VCaP (cell line): Measurements from ENCODE around the gene ATG3.
A peak's percentile ranks its signal among the peaks of the same experiment; 100 is the strongest.

ENCODE experiments used
- H3K27ac ChIP-seq: fragments of 450-650 bp; 2 replicates; pipeline ENCODE4 v1.5.1; 2017
- TF ChIP-seq, protein P1 (sequence below): fragments of 450-650 bp; conservative IDR thresholded peaks from 2 replicates; pipeline ENCODE4 v1.5.1; 2017; ENCODE audit warnings: mild to moderate bottlenecking, moderate library complexity

ATG3 gene

DNA sequence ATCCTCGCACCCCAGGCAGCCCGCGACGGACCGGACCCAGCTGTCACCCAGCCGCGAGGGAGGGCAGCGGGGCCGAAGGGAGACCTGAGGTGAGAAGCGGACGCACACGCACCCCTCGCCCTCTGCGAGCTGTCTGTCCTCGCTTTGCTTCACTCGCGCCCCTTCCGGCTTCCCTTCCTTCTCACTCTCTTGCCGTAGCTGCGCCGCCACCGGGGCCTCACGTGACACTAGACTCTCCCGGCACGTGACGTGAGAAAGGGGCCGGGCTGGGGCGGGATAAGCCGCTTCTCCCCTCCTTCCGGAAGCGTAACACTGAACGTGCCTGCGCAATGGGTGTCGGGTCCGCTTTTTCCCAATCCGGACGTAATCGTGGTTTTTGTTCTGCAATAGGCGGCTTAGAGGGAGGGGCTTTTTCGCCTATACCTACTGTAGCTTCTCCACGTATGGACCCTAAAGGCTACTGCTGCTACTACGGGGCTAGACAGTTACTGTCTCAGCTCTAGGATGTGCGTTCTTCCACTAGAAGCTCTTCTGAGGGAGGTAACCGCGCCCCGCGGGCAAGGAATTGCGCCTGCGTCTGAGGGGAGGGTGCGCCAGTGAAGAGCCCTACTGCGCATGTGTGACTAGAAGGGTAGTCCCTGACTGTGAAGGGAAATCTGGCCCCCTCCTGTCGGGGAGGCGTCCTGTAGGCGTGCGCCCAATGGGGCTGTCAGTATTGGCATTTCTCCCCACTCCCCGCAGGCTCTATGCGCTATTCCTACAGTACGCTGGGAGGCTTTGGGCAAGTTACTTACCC lies at the start of gene ATG3, which contains the start of gene SLC35A5:
Gene ATG3, minus strand, starts transcription at position 229 of the 796 bp plus-strand sequence. CDS start 434 bp downstream, outside the sequence.
Gene SLC35A5, plus strand, starts transcription at position 312 of the 796 bp plus-strand sequence. CDS start 1,359 bp downstream, outside the sequence.
- peak within 1 kb of the TSS; percentile 85 for H3K27ac ChIP-seq
- TF ChIP-seq, protein P1, sequence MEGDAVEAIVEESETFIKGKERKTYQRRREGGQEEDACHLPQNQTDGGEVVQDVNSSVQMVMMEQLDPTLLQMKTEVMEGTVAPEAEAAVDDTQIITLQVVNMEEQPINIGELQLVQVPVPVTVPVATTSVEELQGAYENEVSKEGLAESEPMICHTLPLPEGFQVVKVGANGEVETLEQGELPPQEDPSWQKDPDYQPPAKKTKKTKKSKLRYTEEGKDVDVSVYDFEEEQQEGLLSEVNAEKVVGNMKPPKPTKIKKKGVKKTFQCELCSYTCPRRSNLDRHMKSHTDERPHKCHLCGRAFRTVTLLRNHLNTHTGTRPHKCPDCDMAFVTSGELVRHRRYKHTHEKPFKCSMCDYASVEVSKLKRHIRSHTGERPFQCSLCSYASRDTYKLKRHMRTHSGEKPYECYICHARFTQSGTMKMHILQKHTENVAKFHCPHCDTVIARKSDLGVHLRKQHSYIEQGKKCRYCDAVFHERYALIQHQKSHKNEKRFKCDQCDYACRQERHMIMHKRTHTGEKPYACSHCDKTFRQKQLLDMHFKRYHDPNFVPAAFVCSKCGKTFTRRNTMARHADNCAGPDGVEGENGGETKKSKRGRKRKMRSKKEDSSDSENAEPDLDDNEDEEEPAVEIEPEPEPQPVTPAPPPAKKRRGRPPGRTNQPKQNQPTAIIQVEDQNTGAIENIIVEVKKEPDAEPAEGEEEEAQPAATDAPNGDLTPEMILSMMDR = no peak

GRCh38 chr3:112610121-112610520 lies 48.4 kb upstream of the ATG3 start:
- TF ChIP-seq, protein P1 = no peak
- H3K27ac ChIP-seq = no peak overlapping the region

DNA sequence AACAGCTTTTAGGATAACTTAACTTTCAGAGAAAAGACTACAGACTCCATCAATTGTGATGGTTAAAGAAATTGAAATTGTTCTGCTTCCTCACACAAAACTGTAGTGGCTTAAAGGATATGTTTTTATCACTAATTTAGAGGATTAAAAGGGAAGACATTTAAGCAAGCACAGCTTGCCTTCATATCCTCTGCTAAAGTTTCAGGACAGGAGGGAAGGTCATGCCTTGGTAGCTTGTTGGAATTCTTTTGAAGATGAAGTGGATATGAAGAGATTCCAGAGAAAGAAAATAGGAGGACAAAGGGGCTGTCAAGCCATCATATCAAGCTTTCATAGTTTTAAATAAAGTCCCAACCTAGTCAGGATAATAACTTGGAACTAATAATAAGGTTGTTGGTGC lies 46.1 kb upstream of the ATG3 start:
- TF ChIP-seq, protein P1 = no peak
- H3K27ac ChIP-seq = no peak overlapping the region

DNA sequence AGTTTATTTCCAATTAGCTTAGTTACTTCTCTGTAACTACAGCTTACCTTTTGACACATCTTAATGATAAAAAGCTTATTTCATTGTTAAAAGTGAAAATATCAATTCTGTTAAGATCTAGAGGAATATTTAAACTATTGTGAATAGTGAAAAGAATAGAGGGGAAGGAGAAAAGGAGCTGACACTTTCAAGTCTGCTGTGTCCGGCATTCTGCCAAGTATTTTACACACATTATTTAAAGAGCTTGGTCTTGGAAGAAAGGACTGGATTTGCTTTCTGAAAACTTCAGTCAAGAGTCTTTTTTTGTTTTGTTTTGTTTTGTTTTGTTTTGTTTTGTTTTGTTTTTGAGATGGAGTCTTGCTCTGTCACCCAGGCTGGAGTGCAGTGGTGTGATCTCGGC lies 44.3 kb upstream of the ATG3 start:
- TF ChIP-seq, protein P1 = no peak
- no peak overlapping the region for H3K27ac ChIP-seq

- H3K27ac ChIP-seq = no peak overlapping the region
- TF ChIP-seq, protein P1 = no peak
These were observed 43.5 kb upstream of the ATG3 start for GRCh38 chr3:112605285-112605684.

- H3K27ac ChIP-seq = no peak overlapping the region
- TF ChIP-seq, protein P1 = no peak
These were observed 42.8 kb upstream of the ATG3 start for GRCh38 chr3:112604536-112604935.

GRCh38 chr3:112602217-112602838 lies 40.6 kb upstream of the ATG3 start:
- H3K27ac ChIP-seq = no peak overlapping the region
- TF ChIP-seq, protein P1 = no peak
